T-cell (primary cell): ENCODE measurements around the gene RNF213. TPM values are rescaled to one million over a fixed set of nuclear protein-coding genes. Genes with fewer than 3 reads are reported as not detected.
A peak's percentile ranks its signal among the peaks of the same experiment; 100 is the strongest.

Experiments used
- ATAC-seq, 4 experiments: fragments of 200-7000 bp in 3 of 4; fragments of 150-1000 bp in 1 of 4; cut with Tn5 transposase; replicated peaks in 1 of 4; 1 replicate in 3 of 4; 2 replicates in 1 of 4; pipeline ENCODE4 v1.10.0; 2021; ENCODE audit warnings: moderate library complexity in 3 of 4, mild to moderate bottlenecking in 2 of 4, moderate number of reproducible peaks in 1 of 4
- CTCF ChIA-PET, 2 donors: fragments of 300-600 bp; sonication (Branson Sonifier 250); formaldehyde crosslinking; loops; one replicate each; lab custom pipeline; 2022; ENCODE audit warnings: antibody characterized with exemption in 2 of 2; lab: Charles Lee
- POLR2A ChIA-PET, 2 donors: fragments of 300-600 bp; sonication (Branson Sonifier 250); formaldehyde crosslinking; loops; one replicate each; lab custom pipeline; 2022; ENCODE audit warnings: antibody characterized with exemption in 2 of 2; lab: Charles Lee
- DNase-seq, 35 experiments: peaks; one replicate each; pipeline versions ENCODE4 v3.0.0 to v3.0.0-alpha.2; 2013 to 2023
- H3K27ac ChIP-seq: one replicate; pipeline ENCODE4 v1.5.1; 2013; ENCODE audit warnings: low read length
- H3K27me3 ChIP-seq, 2 experiments: replicated peaks in 1 of 2; 1 replicate in 1 of 2; 2 replicates in 1 of 2; pipeline versions ENCODE4 v1.6.1 to v1.7.0; 2013; ENCODE audit warnings: low read length in 1 of 2, mixed read lengths in 1 of 2; ENCODE audit not compliant: control insufficient read depth in 2 of 2, insufficient read depth in 2 of 2; ENCODE audit errors: extremely low read depth in 1 of 2
- H3K36me3 ChIP-seq, 2 donors: 1 replicate in 1 of 2; 2 replicates in 1 of 2; pipeline versions ENCODE4 v1.6.1 to v1.7.0; 2013; ENCODE audit warnings: low read length in 1 of 2; ENCODE audit not compliant: control insufficient read depth in 2 of 2, insufficient read depth in 1 of 2; ENCODE audit errors: extremely low read depth in 1 of 2
- H3K4me1 ChIP-seq, 2 experiments: 1 replicate in 1 of 2; 2 replicates in 1 of 2; pipeline versions ENCODE4 v1.6.1 to v1.7.0; 2013; ENCODE audit warnings: low read length in 2 of 2, mixed read lengths in 1 of 2; ENCODE audit not compliant: insufficient read depth in 2 of 2, control insufficient read depth in 1 of 2; ENCODE audit errors: extremely low read depth in 1 of 2
- H3K4me3 ChIP-seq, 2 donors: 1 replicate in 1 of 2; 2 replicates in 1 of 2; pipeline versions ENCODE4 v1.5.1 to v1.7.0; 2013; ENCODE audit warnings: mild to moderate bottlenecking in 2 of 2, low read length in 1 of 2, moderate library complexity in 1 of 2; ENCODE audit not compliant: control insufficient read depth in 1 of 2; ENCODE audit errors: extremely low read depth in 1 of 2
- H3K9me3 ChIP-seq: 2 replicates; pipeline ENCODE4 v1.7.0; 2013
- H3K27ac Mint-ChIP-seq, 2 donors: one replicate each; pipeline ENCODE4 v1.8.0; 2020 to 2021; ENCODE audit warnings: mild to moderate bottlenecking in 2 of 2, mixed read lengths in 2 of 2
- H3K27me3 Mint-ChIP-seq, 2 donors: one replicate each; pipeline ENCODE4 v1.8.0; 2021 to 2022; ENCODE audit warnings: mixed read lengths in 2 of 2
- H3K36me3 Mint-ChIP-seq: one replicate; pipeline ENCODE4 v1.8.0; 2021; ENCODE audit warnings: mixed read lengths
- H3K4me1 Mint-ChIP-seq, 3 donors: one replicate each; pipeline ENCODE4 v1.8.0; 2020 to 2022; ENCODE audit warnings: mixed read lengths in 3 of 3, mild to moderate bottlenecking in 1 of 3
- H3K4me3 Mint-ChIP-seq, 3 donors: one replicate each; pipeline ENCODE4 v1.8.0; 2020 to 2022; ENCODE audit warnings: mild to moderate bottlenecking in 3 of 3, mixed read lengths in 3 of 3, moderate library complexity in 3 of 3
- H3K9me3 Mint-ChIP-seq, 3 donors: one replicate each; pipeline ENCODE4 v1.8.0; 2020 to 2022; ENCODE audit warnings: mixed read lengths in 3 of 3
- WGBS: methylation state at CpG from one replicate; pipeline ENCODE4 v1.1.5; 2013; ENCODE audit warnings: missing lambda C conversion rate; ENCODE audit not compliant: insufficient coverage; 5-methylcytosine and 5-hydroxymethylcytosine counted together
- total RNA-seq, 35 experiments: library from RNA in 6 of 35; stranded (reverse) in 6 of 35; fragments of 120-200 nt in 1 of 35; gene quantifications; one replicate each; pipeline versions ENCODE4 v1.2.1 to v1.2.4 and lab custom pipeline; 2013 to 2026

Gene RNF213
- total RNA-seq, 5 donors from 2014 or later (not counting 1 experiment from before 2014, with no cell fraction given) = 433 to 628 (median 590) TPM

DNA sequence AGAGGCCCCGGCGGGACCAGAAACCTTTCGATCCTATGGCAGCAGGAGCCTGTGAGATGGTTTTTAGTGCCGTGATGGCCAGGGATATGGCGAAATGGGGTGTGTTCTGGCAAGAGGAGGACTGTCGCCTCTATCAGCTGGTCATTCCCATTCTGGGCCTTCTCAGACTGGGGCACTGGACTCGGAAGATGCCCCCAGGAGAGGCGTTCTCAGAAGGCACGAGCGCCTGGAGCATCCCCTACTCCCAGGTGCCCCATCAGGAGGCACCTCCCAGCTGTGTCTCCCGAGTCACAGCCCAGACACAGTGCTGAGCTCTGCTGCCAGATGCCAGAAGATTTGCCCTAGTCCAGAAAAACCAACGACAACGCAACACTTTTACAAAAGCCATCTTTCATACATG lies 99.7 kb downstream of the RNF213 start:
- Histone ChIP-seq H3K4me1 (no peaks in the 10 kb centered on the region), H3K27me3 (no peaks in the 10 kb centered on the region), H3K4me3 (no peak overlapping the region), H3K9me3 (no peaks in the 10 kb centered on the region), H3K27ac (no peak overlapping the region), H3K36me3 (peaks cover 45 to 94% of the 10 kb centered on the region in 2 donors)
- H3K4me1 Mint-ChIP-seq = peaks cover 0 to 2% (median 0%) of the 10 kb centered on the region in 3 donors
- ATAC-seq = no peak
- H3K4me3 Mint-ChIP-seq = peak overlapping the region in 1 of 3 donors; percentile 3
- DNase-seq = no peak
- H3K27me3 Mint-ChIP-seq = no peaks in the 10 kb centered on the region
- no peaks in the 10 kb centered on the region for H3K9me3 Mint-ChIP-seq
- ChIA-PET CTCF (no interaction called here), POLR2A (interaction anchor here in 1 of 2 donors (0.8 kb wide), 1 partner anchor 10 kb away, joined by 3 read pairs; no protein-coding TSS in a partner anchor)
- over 99% methylated on average over 12 of the region's 13 CpGs for WGBS
- no peak overlapping the region for H3K27ac Mint-ChIP-seq
- peaks cover 70% of the 10 kb centered on the region for H3K36me3 Mint-ChIP-seq

DNA sequence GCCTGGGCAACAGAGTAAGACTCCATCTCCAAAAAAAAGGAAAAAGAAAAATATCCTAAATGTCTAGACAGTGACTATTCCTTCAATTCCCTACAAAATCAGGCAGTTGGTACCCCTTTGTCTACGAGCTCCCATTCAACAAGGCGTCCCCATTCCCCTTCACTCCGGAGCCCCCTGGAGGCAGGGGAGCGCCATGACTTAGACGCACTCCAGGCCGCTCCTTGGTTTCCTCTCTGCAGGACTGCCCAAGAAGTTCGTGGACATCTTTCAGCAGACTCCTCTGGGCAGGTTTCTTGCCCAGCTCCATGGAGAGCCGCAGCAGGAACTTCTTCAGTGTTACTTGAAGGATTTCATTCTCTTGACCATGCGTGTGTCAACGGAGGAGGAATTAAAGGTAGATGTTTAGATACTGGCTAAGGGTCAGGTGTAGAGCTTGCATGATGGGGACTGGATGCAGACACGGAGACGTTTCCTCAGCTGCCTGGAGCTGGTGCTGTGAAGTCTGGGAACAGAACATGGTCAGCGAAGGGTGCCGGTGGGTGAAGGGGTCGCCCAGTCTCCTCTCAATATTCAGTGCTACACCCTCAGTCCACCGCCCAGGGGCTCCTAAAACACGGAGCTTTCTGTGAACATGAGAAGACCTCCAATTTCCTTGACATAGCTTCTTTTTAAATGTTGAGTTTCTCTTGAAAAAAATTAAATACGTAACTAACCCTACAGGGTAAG lies 101.0 kb downstream of the RNF213 start:
- no peak overlapping the region for H3K4me3 Mint-ChIP-seq
- H3K36me3 ChIP-seq = peaks cover 45 to 95% of the 10 kb centered on the region in 2 donors
- peaks cover 71% of the 10 kb centered on the region for H3K36me3 Mint-ChIP-seq
- no peaks in the 10 kb centered on the region for H3K9me3 Mint-ChIP-seq
- peaks cover 0 to 2% (median 0%) of the 10 kb centered on the region in 3 donors for H3K4me1 Mint-ChIP-seq
- H3K27me3 ChIP-seq = no peaks in the 10 kb centered on the region
- DNase-seq = peak in 12 of 35 experiments; percentile 4 to 30 (median 16)
- H3K27me3 Mint-ChIP-seq = no peaks in the 10 kb centered on the region
- POLR2A ChIA-PET = no interaction called here
- 92% methylated on average over 10 of the region's 18 CpGs for WGBS
- ATAC-seq = no peak
- H3K27ac Mint-ChIP-seq = peak overlapping the region; percentile 22 to 31
- no peak overlapping the region for H3K4me3 ChIP-seq
- CTCF ChIA-PET = no interaction called here
- no peak overlapping the region for H3K27ac ChIP-seq
- no peaks in the 10 kb centered on the region for H3K4me1 ChIP-seq
- H3K9me3 ChIP-seq = no peaks in the 10 kb centered on the region

DNA sequence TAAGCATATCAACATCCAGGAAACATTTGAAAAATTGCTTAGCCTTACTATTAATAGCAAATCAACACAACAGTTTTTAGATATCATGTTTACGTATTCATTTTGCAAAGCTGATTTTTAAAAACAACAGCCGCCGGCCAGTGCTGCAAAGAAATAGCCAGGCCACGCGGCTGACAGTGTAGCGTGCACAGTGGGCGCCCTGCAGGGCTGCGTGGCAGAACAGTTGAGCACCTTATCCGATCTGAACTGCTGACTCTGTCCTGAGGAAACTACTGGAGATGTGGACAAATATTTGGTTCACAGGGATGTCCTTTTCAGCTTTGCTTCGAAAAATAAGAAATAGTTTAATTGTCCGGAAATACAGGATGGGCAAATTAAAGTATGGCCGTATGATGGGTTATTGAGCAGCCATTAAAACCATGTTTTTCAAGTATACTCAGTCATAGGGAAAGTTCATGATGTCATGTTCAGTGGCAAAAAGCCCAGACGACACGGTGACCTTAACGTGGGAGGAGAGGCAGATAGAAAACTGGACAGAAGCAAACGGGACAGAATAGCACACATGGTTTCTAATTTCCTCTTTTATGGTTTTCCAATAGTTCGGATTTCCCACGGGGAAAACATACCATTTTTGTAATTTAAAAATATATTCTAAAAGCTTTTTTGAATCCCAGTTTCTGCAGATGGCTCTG lies 101.9 kb downstream of the RNF213 start:
- Mint-ChIP-seq H3K27ac (no peak overlapping the region), H3K27me3 (no peaks in the 10 kb centered on the region), H3K4me1 (peaks cover 0 to 2% (median 0%) of the 10 kb centered on the region in 3 donors), H3K36me3 (peaks cover 76% of the 10 kb centered on the region), H3K4me3 (no peak overlapping the region), H3K9me3 (no peaks in the 10 kb centered on the region)
- ATAC-seq = no peak
- 99% methylated on average over 9 of the region's 18 CpGs for WGBS
- H3K27ac ChIP-seq = no peak overlapping the region
- peaks cover 43 to 97% of the 10 kb centered on the region in 2 donors for H3K36me3 ChIP-seq
- ChIA-PET POLR2A (no interaction called here), CTCF (no interaction called here)
- DNase-seq = no peak
- H3K27me3 ChIP-seq = no peaks in the 10 kb centered on the region
- H3K4me3 ChIP-seq = no peak overlapping the region
- no peaks in the 10 kb centered on the region for H3K9me3 ChIP-seq
- H3K4me1 ChIP-seq = no peaks in the 10 kb centered on the region

DNA sequence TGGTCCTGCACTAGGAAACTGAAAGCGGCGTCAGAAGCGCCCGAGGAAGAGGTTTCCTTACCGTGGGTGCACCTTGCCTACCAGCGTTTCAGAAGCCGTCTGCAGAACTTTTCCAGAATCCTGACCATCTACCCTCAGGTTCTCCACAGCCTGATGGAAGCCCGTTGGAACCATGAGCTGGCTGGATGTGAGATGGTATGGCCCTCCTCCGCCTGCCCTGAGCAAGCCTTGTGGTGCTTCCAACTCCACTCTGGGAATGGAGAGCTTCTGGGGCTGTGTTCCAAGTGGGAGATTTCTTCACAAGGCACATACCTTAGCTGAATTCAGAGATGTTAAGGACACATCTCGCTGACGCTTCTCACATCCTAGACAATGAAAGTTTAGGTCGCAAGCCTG lies 102.5 kb downstream of the RNF213 start:
- DNase-seq (no peak), ATAC-seq (no peak)

DNA sequence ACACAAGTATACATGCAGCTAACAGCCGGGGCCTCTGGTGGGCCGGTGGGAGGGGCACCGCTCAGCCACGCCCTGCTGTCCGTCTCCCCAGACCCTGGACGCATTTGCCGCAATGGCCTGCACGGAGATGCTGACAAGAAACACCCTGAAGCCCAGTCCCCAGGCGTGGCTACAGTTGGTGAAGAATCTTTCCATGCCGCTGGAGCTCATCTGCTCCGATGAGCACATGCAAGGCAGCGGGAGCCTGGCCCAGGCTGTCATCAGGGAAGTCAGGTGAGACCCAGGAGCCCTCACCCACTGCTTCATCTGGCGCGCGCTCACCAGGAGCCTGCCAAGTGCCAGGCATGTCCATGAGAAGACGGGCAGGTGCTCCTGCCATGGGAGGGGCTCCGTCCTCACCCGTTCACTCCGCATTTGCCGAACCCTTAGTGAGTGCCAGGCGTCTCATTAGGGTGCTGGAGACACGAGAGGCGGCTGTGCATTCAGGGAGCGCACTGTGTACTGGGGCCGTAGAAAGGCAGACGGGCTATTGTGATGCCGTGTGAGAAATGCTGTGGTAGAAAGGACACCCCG lies 103.0 kb downstream of the RNF213 start:
- Histone ChIP-seq H3K36me3 (peaks cover 41 to 96% of the 10 kb centered on the region in 2 donors), H3K27ac (no peak overlapping the region), H3K9me3 (no peaks in the 10 kb centered on the region), H3K27me3 (no peaks in the 10 kb centered on the region), H3K4me1 (no peaks in the 10 kb centered on the region), H3K4me3 (no peak overlapping the region)
- no peaks in the 10 kb centered on the region for H3K4me1 Mint-ChIP-seq
- H3K27ac Mint-ChIP-seq = no peak overlapping the region
- ATAC-seq (no peak), DNase-seq (no peak)
- H3K36me3 Mint-ChIP-seq = peaks cover 76% of the 10 kb centered on the region
- POLR2A ChIA-PET = no interaction called here
- WGBS = 97% methylated on average over 28 of the region's 28 CpGs
- CTCF ChIA-PET = no interaction called here
- no peaks in the 10 kb centered on the region for H3K9me3 Mint-ChIP-seq
- H3K27me3 Mint-ChIP-seq = no peaks in the 10 kb centered on the region
- H3K4me3 Mint-ChIP-seq = no peak overlapping the region

More for the DNA sequence above, 102.5 kb downstream of the RNF213 start:
- Histone ChIP-seq H3K4me1 (no peaks in the 10 kb centered on the region), H3K4me3 (no peak overlapping the region), H3K27ac (no peak overlapping the region), H3K27me3 (no peaks in the 10 kb centered on the region), H3K9me3 (no peaks in the 10 kb centered on the region), H3K36me3 (peaks cover 41 to 97% of the 10 kb centered on the region in 2 donors)
- 96% methylated on average over 9 of the region's 12 CpGs for WGBS
- H3K27me3 Mint-ChIP-seq = no peaks in the 10 kb centered on the region
- no peaks in the 10 kb centered on the region for H3K9me3 Mint-ChIP-seq
- no peak overlapping the region for H3K4me3 Mint-ChIP-seq
- ChIA-PET POLR2A (no interaction called here), CTCF (no interaction called here)
- peaks cover 78% of the 10 kb centered on the region for H3K36me3 Mint-ChIP-seq
- H3K4me1 Mint-ChIP-seq = peaks cover 0 to 2% (median 0%) of the 10 kb centered on the region in 3 donors
- H3K27ac Mint-ChIP-seq = no peak overlapping the region

DNA sequence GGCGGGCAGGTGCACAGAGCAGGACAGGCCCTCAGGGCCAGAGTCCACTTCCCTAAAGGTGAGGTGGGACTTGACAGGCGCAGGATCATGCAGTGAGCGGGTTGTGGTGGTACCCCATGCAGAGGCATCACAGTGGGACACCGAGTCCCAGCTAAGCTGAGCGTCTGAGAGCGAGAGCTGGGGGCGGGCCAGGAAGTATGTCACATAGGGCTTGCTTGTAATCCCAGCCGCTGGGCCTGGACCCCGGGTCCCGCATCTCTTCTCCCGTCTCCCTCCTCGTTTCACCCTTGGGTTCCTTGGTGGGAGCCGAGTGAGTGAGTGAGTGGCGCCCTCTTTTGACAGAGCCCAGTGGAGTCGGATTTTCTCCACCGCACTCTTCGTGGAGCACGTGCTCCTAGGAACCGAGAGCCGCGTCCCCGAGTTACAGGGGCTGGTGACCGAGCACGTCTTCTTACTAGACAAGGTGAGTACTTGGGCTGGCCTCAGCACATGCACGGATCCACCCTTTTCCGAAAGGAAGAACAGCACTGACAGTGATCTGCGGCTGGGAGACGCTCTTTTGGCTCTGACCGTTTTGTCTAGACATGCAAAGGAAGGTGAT lies 103.5 kb downstream of the RNF213 start:
- Mint-ChIP-seq H3K27ac (no peak overlapping the region), H3K4me1 (no peaks in the 10 kb centered on the region), H3K4me3 (no peak overlapping the region), H3K27me3 (no peaks in the 10 kb centered on the region), H3K36me3 (peaks cover 75% of the 10 kb centered on the region), H3K9me3 (no peaks in the 10 kb centered on the region)
- ATAC-seq (peak in 1 of 4 experiments; percentile 21), DNase-seq (peak in 2 of 35 experiments; percentile 13 to 20)
- WGBS = 95% methylated on average over 22 of the region's 29 CpGs
- H3K27me3 ChIP-seq = no peaks in the 10 kb centered on the region
- no peaks in the 10 kb centered on the region for H3K9me3 ChIP-seq
- no peaks in the 10 kb centered on the region for H3K4me1 ChIP-seq
- ChIA-PET CTCF (no interaction called here), POLR2A (no interaction called here)
- peaks cover 43 to 95% of the 10 kb centered on the region in 2 donors for H3K36me3 ChIP-seq
- H3K27ac ChIP-seq = no peak overlapping the region
- H3K4me3 ChIP-seq = no peak overlapping the region
